Activated CD4-positive, alpha-beta T cell treated with anti-CD3 and anti-CD28 coated beads, Interleukin-2, amount 50 U/mL, for 48 hours (primary cell): ENCODE data around the gene CRCP.
"Not testable (repeated sequence)": the region's sequence is repeated elsewhere in the genome, so short reads cannot be mapped to it uniquely, and the experiment has no call there.

Experiments used
- DNase-seq, 2 experiments: peaks; one replicate each; pipeline ENCODE4 v3.0.0-alpha.2; 2020

The CRCP gene

DNA sequence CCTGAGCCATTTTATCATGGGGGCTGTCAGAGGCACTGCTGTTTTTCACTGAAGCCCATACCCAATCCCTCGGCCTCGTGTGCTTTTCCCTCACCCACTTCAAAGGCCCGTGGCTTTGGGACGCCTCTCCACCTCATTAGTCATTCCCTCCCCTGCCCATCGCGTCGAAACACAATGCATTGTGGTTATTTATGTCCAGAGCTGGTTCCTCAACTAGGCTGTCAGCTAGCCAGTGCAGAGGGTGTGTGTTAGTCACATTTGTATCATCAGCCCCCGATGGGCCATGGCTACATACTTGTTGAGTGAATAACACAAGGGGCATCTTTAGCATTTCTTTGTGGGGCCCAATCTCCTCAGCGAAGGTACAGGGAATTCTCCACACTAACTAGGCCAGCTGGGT lies 3.8 kb upstream of the CRCP start:
- DNase-seq, result no peak

GRCh38 chr7:66116680-66117420 lies 2.2 kb downstream of the CRCP start:
- DNase-seq, result not testable (repeated sequence)

DNA sequence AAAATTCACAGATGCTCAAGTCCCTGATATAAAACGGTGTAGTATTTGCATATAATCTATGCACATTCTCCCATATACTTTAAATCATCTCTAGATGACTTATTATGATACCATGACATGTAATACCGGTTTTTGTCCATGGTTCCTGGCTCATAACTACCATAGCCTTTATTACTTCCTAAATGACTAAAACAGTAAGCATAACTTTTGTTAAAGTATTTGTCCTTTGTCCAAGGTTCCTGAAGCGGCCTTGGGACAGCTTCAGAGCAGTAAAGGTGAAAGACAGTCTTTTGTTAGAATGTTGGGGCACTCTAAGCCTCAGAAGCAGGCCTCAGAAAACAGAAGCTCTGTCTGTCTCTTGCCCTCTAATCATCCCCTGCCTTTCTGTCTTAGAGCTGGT lies 4.0 kb downstream of the CRCP start:
- no peak for DNase-seq

DNA sequence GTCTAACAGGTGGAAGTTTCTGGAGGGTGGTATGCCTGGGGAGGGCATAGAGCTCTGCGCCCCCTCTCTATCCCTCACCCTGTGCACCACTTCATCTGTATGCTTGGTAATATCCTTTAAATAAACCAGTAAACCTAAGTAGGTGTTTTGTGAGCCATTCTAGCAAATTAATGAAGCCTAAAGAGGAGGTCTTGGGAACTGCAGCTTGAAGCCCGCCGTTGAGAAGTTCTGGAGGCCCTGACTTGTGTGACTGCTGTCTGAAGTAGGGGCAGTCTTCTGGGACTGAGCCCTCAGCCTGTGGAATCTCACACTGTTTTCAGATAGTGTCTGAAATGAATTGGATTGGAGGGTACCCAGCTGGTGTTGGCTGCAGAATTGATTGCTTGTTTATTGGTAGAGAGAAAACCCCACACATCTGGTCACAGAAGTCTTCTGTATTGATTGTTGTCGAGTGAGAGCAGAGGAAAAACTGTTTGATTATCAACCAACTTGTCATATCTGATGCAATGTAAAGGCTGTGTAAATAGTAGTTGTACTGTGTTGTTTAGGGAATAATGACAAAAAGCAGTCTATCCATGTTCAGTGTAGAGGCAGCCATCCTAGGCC lies 4.7 kb downstream of the CRCP start:
- no peak for DNase-seq

DNA sequence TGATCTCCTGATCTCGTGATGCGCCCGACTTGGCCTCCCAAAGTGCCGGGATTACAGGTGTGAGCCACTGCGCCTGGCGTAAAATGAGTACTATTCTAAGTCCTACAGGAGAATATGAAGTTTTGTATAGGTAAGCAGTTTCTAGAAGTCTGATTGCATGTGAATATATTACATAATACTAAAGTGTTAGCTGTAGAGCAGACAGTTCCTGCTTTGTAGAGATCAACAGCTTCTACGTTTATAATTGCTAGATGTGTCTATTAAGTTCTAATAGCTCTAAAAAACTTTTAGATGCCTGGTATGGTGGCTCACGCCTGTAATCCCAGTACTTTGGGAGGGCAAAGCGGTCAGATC lies 8.5 kb downstream of the CRCP start:
- no peak for DNase-seq

- not testable (repeated sequence) for DNase-seq
Observed at GRCh38 chr7:66124569-66124861, 9.9 kb downstream of the CRCP start.

GRCh38 chr7:66125052-66125694 lies 10.5 kb downstream of the CRCP start:
- no peak for DNase-seq

- DNase-seq, result not testable (repeated sequence)
Observed at GRCh38 chr7:66125781-66126352, 11.2 kb downstream of the CRCP start.

GRCh38 chr7:66127172-66127571 lies 12.5 kb downstream of the CRCP start:
- DNase-seq, result not testable (repeated sequence)

DNA sequence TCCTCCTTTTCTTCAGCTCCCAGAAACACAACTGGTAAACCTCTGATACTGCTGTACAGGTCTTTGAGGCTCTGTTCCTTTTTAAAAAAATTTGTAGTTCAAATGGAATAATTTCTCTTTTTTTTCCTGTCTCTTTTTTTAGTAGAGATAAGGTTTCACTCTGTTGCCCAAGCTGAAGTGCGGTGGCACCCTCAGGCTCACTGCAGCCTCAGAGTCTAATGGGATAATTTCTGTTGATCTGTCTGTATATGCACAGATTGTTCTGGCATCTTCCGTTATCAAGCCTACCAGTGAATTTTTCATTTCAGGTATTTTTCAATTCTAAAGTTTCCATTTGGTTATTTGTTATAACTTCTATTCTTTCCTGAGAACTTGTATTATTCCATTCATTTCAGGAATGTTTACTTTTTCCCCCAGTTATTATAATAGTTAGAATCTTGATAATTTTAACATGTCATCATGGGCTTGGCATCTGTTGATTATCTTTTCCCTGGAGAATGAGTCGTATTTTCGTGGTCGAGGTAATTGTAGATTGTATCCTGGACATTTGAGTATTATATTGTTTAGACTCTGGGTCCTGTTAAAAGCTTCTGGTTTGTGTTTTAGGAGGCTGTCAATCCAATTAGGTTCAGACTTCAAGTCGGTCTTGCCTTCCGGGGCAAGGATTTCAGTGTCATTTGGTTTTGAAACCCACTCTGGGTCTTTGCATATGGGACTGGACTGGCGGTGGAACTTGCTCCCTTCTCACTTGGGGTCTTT lies 24.5 kb downstream of the CRCP start:
- no peak for DNase-seq

GRCh38 chr7:66140924-66141323 lies 26.3 kb downstream of the CRCP start:
- DNase-seq, result no peak

DNA sequence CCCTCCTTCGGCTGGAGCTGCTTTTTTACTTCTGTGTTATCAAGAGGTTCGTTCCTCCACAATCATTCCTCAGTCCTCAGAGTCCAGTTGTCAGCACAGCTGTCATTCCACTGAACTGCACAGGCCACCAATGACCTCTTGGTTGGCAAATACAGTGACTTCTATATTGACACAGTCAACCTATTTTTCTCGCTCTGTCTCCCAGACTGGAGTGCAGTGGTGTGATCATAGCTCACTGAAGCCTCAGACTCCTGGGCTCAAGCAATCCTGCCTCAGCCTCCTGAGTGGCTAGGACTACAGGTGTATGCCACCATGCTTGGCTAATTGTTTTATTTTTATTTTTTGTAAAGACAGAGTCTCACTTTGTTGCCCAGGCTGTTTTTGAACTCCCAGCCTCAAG lies 27.7 kb downstream of the CRCP start:
- DNase-seq, result no peak

GRCh38 chr7:66142996-66143395 lies 28.3 kb downstream of the CRCP start:
- no peak for DNase-seq

GRCh38 chr7:66143876-66144332 lies 29.3 kb downstream of the CRCP start:
- DNase-seq, result no peak

- no peak for DNase-seq
Observed at GRCh38 chr7:66145400-66146104, 30.9 kb downstream of the CRCP start.

GRCh38 chr7:66146701-66147100 lies 32.1 kb downstream of the CRCP start:
- no peak for DNase-seq

GRCh38 chr7:66147657-66148056 lies 33.0 kb downstream of the CRCP start:
- DNase-seq, result not testable (repeated sequence)

DNA sequence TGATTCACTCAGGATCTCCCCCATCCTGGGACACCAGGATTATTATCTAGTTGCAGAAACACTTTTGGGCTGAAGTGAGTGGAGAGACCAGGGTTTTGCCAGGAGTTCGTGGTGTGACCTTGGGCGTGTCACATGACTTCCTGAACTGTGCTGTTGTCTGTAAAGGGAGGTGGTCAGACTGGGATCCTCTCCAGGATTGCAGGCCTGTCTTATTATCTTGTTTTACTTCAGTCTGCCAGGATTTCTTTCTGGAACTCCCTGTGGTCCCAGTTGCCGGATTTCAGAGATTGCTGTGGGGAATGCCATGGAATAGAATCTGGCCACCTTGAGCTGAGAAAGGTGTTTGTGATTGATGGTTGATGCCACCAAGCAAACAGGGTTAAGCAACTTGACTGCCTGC lies 35.8 kb downstream of the CRCP start:
- no peak for DNase-seq

DNA sequence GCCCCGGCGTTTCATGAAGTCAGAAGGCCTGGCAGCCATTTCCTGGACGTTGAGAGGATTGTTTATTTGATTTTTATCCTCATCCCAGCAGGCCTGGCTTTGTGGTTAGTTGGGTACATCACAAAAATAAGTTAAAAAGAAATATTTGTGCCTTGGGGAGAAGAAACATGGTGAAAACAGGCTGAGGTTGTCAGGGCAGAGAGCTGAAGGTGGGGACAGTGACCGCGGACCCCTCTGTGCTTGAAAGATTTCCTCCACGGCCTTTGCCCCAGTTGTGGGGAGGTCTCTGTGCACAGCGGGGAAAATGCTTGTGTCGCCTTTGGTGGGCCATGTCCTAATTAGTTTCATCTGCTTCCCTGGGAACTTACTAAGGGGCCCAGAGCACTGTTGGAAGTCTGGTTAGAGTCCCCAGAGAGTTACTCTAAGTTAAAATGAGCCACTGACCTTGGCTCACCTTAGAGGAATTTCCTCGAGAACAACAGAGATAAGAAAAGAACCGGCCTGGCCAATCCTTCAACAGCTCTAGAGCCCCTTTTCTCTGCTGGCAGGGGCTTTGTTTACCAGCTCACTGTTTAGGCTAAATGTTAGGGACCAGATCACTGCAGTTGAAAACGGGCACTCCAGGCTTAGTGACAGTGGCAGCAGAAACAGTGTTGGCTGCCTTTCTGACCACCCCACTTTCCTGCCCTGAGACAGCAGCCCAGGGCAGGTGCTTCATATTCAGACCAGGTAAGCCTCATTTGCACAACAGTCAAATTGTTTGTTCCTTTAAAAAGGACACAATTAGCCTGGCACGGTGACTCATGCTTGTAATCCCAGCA lies 37.9 kb downstream of the CRCP start:
- DNase-seq, result no peak

DNA sequence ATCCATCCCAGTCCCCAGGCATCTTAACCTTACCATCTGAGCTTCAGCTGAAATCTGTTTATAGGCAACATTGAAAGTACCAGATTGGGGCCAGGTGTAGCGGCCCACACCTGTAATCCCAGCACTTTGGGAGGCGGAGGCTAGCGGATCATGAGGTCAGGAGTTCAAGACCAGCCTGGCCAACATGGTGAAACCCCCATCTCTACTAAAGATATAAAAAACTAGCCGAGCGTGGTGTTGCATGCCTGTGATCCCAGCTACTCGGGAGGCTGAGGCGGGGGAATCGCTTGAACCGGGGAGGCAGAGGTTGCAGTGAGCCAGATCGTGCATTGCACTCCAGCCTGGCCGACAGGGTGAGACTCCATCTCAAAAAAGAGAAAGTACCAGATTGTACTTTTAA lies 39.0 kb downstream of the CRCP start:
- DNase-seq, result no peak

GRCh38 chr7:66156035-66156434 lies 41.4 kb downstream of the CRCP start:
- not testable (repeated sequence) for DNase-seq

- DNase-seq, result no peak
Observed at GRCh38 chr7:66157060-66157459, 42.4 kb downstream of the CRCP start.
